DOHH2 (cell line): Measurements from ENCODE around the gene NUP205.

Experiments used
- EZH2phosphoT487 ChIP-seq: fragments of 200-600 bp; sonication (generic); IDR thresholded peaks from 2 replicates; pipeline ENCODE4 v1.6.1; 2017; ENCODE audit warnings: borderline replicate concordance, mild to moderate bottlenecking, antibody characterized with exemption, low read length, moderate library complexity, mixed read lengths
- TF ChIP-seq, protein P1 (sequence below): fragments of 200-600 bp; sonication (generic); IDR thresholded peaks from one replicate; pipeline ENCODE4 v1.5.1; 2014; ENCODE audit warnings: antibody characterized with exemption, mild to moderate bottlenecking, low read depth, low read length; ENCODE audit not compliant: poor library complexity, severe bottlenecking

DNA sequence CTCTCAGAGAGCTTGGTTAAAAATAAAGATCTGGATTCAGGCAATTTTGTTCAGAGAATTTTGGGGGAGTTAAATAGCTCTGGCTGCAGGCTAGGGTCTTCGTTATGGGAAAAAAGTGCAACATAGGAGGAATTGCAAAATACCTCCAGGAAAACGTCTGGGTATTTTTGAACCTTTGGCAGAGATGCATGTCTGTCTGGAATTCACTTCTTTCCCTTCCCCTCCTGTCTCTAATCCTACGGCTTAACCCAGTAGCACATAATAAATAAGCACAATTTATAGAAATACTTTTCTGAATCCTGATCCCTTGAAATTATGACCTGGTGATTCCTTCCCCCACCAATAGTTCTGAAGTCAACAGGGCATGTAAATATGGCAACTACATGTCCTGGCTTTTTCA is 19.3 kb upstream of the NUP205 start:
- TF ChIP-seq, protein P1, sequence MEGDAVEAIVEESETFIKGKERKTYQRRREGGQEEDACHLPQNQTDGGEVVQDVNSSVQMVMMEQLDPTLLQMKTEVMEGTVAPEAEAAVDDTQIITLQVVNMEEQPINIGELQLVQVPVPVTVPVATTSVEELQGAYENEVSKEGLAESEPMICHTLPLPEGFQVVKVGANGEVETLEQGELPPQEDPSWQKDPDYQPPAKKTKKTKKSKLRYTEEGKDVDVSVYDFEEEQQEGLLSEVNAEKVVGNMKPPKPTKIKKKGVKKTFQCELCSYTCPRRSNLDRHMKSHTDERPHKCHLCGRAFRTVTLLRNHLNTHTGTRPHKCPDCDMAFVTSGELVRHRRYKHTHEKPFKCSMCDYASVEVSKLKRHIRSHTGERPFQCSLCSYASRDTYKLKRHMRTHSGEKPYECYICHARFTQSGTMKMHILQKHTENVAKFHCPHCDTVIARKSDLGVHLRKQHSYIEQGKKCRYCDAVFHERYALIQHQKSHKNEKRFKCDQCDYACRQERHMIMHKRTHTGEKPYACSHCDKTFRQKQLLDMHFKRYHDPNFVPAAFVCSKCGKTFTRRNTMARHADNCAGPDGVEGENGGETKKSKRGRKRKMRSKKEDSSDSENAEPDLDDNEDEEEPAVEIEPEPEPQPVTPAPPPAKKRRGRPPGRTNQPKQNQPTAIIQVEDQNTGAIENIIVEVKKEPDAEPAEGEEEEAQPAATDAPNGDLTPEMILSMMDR: no peak
- TF ChIP-seq EZH2phosphoT487: no peak
